Left renal cortex interstitium (tissue), 4 donors: Measurements from ENCODE around the gene TMCO6. TPM values are rescaled to one million over a fixed set of nuclear protein-coding genes. Genes with fewer than 3 reads are reported as not detected.
"Not testable (repeated sequence)": the region's sequence is repeated elsewhere in the genome, so short reads cannot be mapped to it uniquely, and the experiment has no call there.

ENCODE experiments used
- DNase-seq, 4 donors: peaks; one replicate each; pipeline ENCODE4 v3.0.0-alpha.2; 2013; ENCODE audit warnings: low read depth in 4 of 4, low spot score in 2 of 4, missing footprints in 1 of 4
- polyA plus RNA-seq, 4 donors: library from polyadenylated mRNA; unstranded; fragments of 120-200 nt; gene quantifications; one replicate each; pipeline ENCODE4 v1.2.1, GENCODE V29; 2013; ENCODE audit not compliant: insufficient read length in 4 of 4

Gene TMCO6
- 10 to 100 TPM; 12.5 to 23.1 (median 18.2) TPM for polyA plus RNA-seq

- DNase-seq = peak in 3 of 4 donors; percentile 79 to 87 (median 83)
Observed at GRCh38 chr5:140639148-140639981, at the start of gene TMCO6. TMCO6 (plus strand) TSS chr5:140639451; CDS start chr5:140639528, 77 bp downstream.

- no peak for DNase-seq
Observed at GRCh38 chr5:140590861-140591260, 48.4 kb upstream of the TMCO6 start.

- DNase-seq = no peak
Observed at GRCh38 chr5:140591747-140592372, 47.4 kb upstream of the TMCO6 start.

- not testable (repeated sequence) for DNase-seq
Observed at GRCh38 chr5:140593070-140593469, 46.2 kb upstream of the TMCO6 start.

- no peak for DNase-seq
Observed at GRCh38 chr5:140594169-140594568, 45.1 kb upstream of the TMCO6 start.

GRCh38 chr5:140595538-140596300 is 43.5 kb upstream of the TMCO6 start:
- DNase-seq = no peak

GRCh38 chr5:140596321-140596741 is 42.9 kb upstream of the TMCO6 start:
- no peak for DNase-seq

- no peak for DNase-seq
Observed at GRCh38 chr5:140598836-140599235, 40.4 kb upstream of the TMCO6 start.

- no peak for DNase-seq
Observed at GRCh38 chr5:140600096-140600495, 39.2 kb upstream of the TMCO6 start.

GRCh38 chr5:140602147-140602546 is 37.1 kb upstream of the TMCO6 start:
- no peak for DNase-seq

GRCh38 chr5:140603446-140603698 is 35.9 kb upstream of the TMCO6 start:
- DNase-seq = not testable (repeated sequence)

GRCh38 chr5:140603734-140604133 is 35.5 kb upstream of the TMCO6 start:
- no peak for DNase-seq

- DNase-seq = no peak
Observed at GRCh38 chr5:140605879-140606278, 33.4 kb upstream of the TMCO6 start.

- no peak for DNase-seq
Observed at GRCh38 chr5:140607031-140607430, 32.2 kb upstream of the TMCO6 start.

- DNase-seq = no peak
Observed at GRCh38 chr5:140608722-140609121, 30.5 kb upstream of the TMCO6 start.

GRCh38 chr5:140609126-140609525 is 30.1 kb upstream of the TMCO6 start:
- no peak for DNase-seq

GRCh38 chr5:140611020-140611521 is 28.2 kb upstream of the TMCO6 start:
- no peak for DNase-seq

- no peak for DNase-seq
Observed at GRCh38 chr5:140622301-140622700, 16.9 kb upstream of the TMCO6 start.

- not testable (repeated sequence) for DNase-seq
Observed at GRCh38 chr5:140623061-140623460, 16.2 kb upstream of the TMCO6 start.

- not testable (repeated sequence) for DNase-seq
Observed at GRCh38 chr5:140624886-140625285, 14.4 kb upstream of the TMCO6 start.

GRCh38 chr5:140627972-140628371 is 11.3 kb upstream of the TMCO6 start:
- DNase-seq = no peak
